ENCODE measurements around the gene ACOT13.
"Not testable (repeated sequence)": the region's sequence is repeated elsewhere in the genome, so short reads cannot be mapped to it uniquely, and the experiment has no call there.

- not testable (repeated sequence) for TF ChIP-seq CTCF, POLR2A, EP300 (IDR thresholded peaks at IDR 0.05)
These were observed 84.0 kb downstream of the ACOT13 start for GRCh38 chr6:24750878-24751277.
